K562 (cell line): ENCODE data around the gene ESPN. TPM values are rescaled to one million over a fixed set of nuclear protein-coding genes. Genes with fewer than 3 reads are reported as not detected.
A peak's percentile ranks its signal among the peaks of the same experiment; 100 is the strongest.

Experiments used
- ATAC-seq: fragments of 200-7000 bp; cut with Tn5 transposase; 3 replicates; pipeline ENCODE4 v1.9.1; 2020; ENCODE audit warnings: moderate library complexity
- BruUV-seq: library from RNA; stranded (reverse); fragments of 400-500 nt; replicated peaks from 2 replicates; lab custom pipeline; 2021; lab: Mats Ljungman, UMichigan
- CTCF ChIA-PET: fragments of 300-600 bp; formaldehyde crosslinking; extraction: SDS; loops from one replicate; lab custom pipeline; 2021; ENCODE audit warnings: low intra/inter-chr PET ratio; lab: Yijun Ruan, JAX
- POLR2A ChIA-PET: fragments of 300-600, 350-650 bp; sonication (Branson Sonifier 250); formaldehyde crosslinking; extraction: SDS; loops from one replicate; lab custom pipeline; 2021; ENCODE audit warnings: antibody characterized with exemption, inconsistent platforms; lab: Yijun Ruan, JAX
- DNase-seq, 4 experiments: peaks; one replicate each; pipeline versions ENCODE4 v3.0.0 to v3.0.0-alpha.2; 2011 to 2018; ENCODE audit warnings: low spot score in 3 of 4, mixed read lengths in 3 of 4; ENCODE audit errors: extremely low read depth in 1 of 4
- FAIRE-seq: peaks from 2 replicates; lab custom pipeline; 2011; peaks lifted over from hg19 to GRCh38; lab: Jason Lieb, UNC
- H2AFZ ChIP-seq: 2 replicates; pipeline ENCODE4 v1.6.0; 2011; ENCODE audit warnings: low read depth, low read length, control low read depth, inconsistent platforms
- H3K27ac ChIP-seq: fragments of 200-600 bp; 3 replicates; pipeline ENCODE4 v1.8.0; 2011; ENCODE audit warnings: low read depth, mild to moderate bottlenecking, control low read depth, inconsistent platforms, low read length, moderate library complexity, mixed read lengths; ENCODE audit errors: extremely low read depth
- H3K27me3 ChIP-seq, 2 experiments: fragments of 300-600 bp in 1 of 2; 2 replicates in 1 of 2; 3 replicates in 1 of 2; pipeline versions ENCODE4 v1.6.0 to v1.8.0; 2011; ENCODE audit warnings: inconsistent platforms in 2 of 2, low read length in 2 of 2, mild to moderate bottlenecking in 1 of 2, mixed read lengths in 1 of 2, moderate library complexity in 1 of 2; ENCODE audit not compliant: control insufficient read depth in 2 of 2, insufficient read depth in 2 of 2
- H3K36me3 ChIP-seq: fragments of 300-600 bp; 3 replicates; pipeline ENCODE4 v1.8.0; 2011; ENCODE audit warnings: mild to moderate bottlenecking, low read length, inconsistent platforms; ENCODE audit not compliant: control insufficient read depth, insufficient read depth
- H3K4me1 ChIP-seq, 2 experiments: fragments of 200-600 bp in 1 of 2; replicated peaks in 1 of 2; 2 replicates in 1 of 2; 3 replicates in 1 of 2; pipeline versions ENCODE4 v1.5.1 to v1.8.0; 2011; ENCODE audit warnings: inconsistent platforms in 2 of 2, low read length in 2 of 2, mild to moderate bottlenecking in 1 of 2, mixed read lengths in 1 of 2, moderate library complexity in 1 of 2; ENCODE audit not compliant: control insufficient read depth in 2 of 2, insufficient read depth in 2 of 2
- H3K4me2 ChIP-seq: 2 replicates; pipeline ENCODE4 v1.6.1; 2011; ENCODE audit warnings: low read length, control low read depth, inconsistent platforms, mixed read lengths; ENCODE audit not compliant: insufficient read depth
- H3K4me3 ChIP-seq: fragments of 200-600 bp; sonication (generic), shearing (Covaris generic); 2 replicates; pipeline ENCODE4 v1.5.1; 2016; ENCODE audit warnings: control low read depth, inconsistent platforms
- H3K79me2 ChIP-seq: fragments of 200-600 bp; 3 replicates; pipeline ENCODE4 v1.8.0; 2011; ENCODE audit warnings: low read length, inconsistent platforms; ENCODE audit not compliant: control insufficient read depth, insufficient read depth
- H3K9ac ChIP-seq, 2 experiments: 2 replicates each; pipeline versions ENCODE4 v1.6.0 to v1.6.1; 2011; ENCODE audit warnings: low read depth in 2 of 2, low read length in 2 of 2, control low read depth in 1 of 2, inconsistent platforms in 1 of 2, mild to moderate bottlenecking in 1 of 2, mixed read lengths in 1 of 2; ENCODE audit not compliant: insufficient read depth in 1 of 2
- H3K9me1 ChIP-seq: one replicate; pipeline ENCODE4 v1.6.0; 2011; ENCODE audit warnings: inconsistent platforms, mild to moderate bottlenecking, low read length, moderate library complexity; ENCODE audit not compliant: control insufficient read depth, insufficient read depth
- H3K9me3 ChIP-seq: replicated peaks from 2 replicates; pipeline ENCODE4 v1.5.1; 2011; ENCODE audit warnings: low read depth, low read length, inconsistent platforms; ENCODE audit not compliant: control insufficient read depth, insufficient read depth
- H4K20me1 ChIP-seq: replicated peaks from 2 replicates; pipeline ENCODE4 v1.6.1; 2011; ENCODE audit warnings: low read length, inconsistent platforms, mixed read lengths; ENCODE audit not compliant: control insufficient read depth, insufficient read depth
- CTCF ChIP-seq, 3 experiments: IDR thresholded peaks in 2 of 3; conservative IDR thresholded peaks in 1 of 3; 2 replicates each; pipeline ENCODE4 v1.5.1; 2011 to 2012; ENCODE audit warnings: low read length in 3 of 3, mild to moderate bottlenecking in 3 of 3, control low read depth in 2 of 3, improper control_type of control experiment in 1 of 3, inconsistent platforms in 1 of 3, low read depth in 1 of 3, mixed read lengths in 1 of 3, moderate library complexity in 1 of 3; ENCODE audit not compliant: insufficient read depth in 2 of 3
- ELF1 ChIP-seq: fragments of 200-800 bp; sonication (Bioruptor generic); IDR thresholded peaks from 2 replicates; pipeline ENCODE4 v1.6.1; 2016; ENCODE audit warnings: missing genetic modification characterization, missing compliant biosample characterization
- EZH2 ChIP-seq: IDR thresholded peaks from 2 replicates; pipeline ENCODE4 v1.6.1; 2012; ENCODE audit warnings: low read depth, mild to moderate bottlenecking, inconsistent platforms, low read length, borderline replicate concordance
- FIP1L1 ChIP-seq: fragments of 200-400 bp; formaldehyde crosslinking; IDR thresholded peaks from 2 replicates; pipeline ENCODE4 v1.6.1; 2018; ENCODE audit warnings: mild to moderate bottlenecking, low read depth, low read length; ENCODE audit not compliant: poor library complexity, severe bottlenecking
- FOSL1 ChIP-seq: fragments of 200-800 bp; sonication (Bioruptor generic); conservative IDR thresholded peaks from 2 replicates; pipeline ENCODE4 v1.6.1; 2016; ENCODE audit warnings: missing genetic modification characterization, missing compliant biosample characterization
- KLF1 ChIP-seq: fragments of 450-650 bp; IDR thresholded peaks from 2 replicates; pipeline ENCODE4 v1.6.1; 2016; ENCODE audit warnings: missing genetic modification characterization, missing compliant biosample characterization
- MXI1 ChIP-seq: IDR thresholded peaks from 2 replicates; pipeline ENCODE4 v1.6.1; 2011; ENCODE audit warnings: low read depth, mild to moderate bottlenecking, improper control_type of control experiment, low read length
- PHF8 ChIP-seq: fragments of 200-600 bp; sonication (generic); IDR thresholded peaks from 2 replicates; pipeline ENCODE4 v1.6.1; 2012; ENCODE audit warnings: mixed run types, mild to moderate bottlenecking, inconsistent platforms, low read length, moderate library complexity, borderline replicate concordance
- STAT5A ChIP-seq: IDR thresholded peaks from 2 replicates; pipeline ENCODE4 v1.6.1; 2012; ENCODE audit warnings: low read length, inconsistent platforms, borderline replicate concordance
- THAP7 ChIP-seq: fragments of 250-450 bp; sonication (Bioruptor Pico); IDR thresholded peaks from 2 replicates; pipeline ENCODE4 v1.5.0; 2021
- ZNF740 ChIP-seq, 3 experiments: fragments of 200-800 bp in 1 of 3; sonication (Bioruptor generic) in 1 of 3; sonication (generic) in 1 of 3; formaldehyde crosslinking in 1 of 3; IDR thresholded peaks; 2 replicates each; pipeline versions ENCODE4 v1.6.1 to v1.8.0; 2016 to 2022; ENCODE audit warnings: mild to moderate bottlenecking in 2 of 3, missing compliant biosample characterization in 2 of 3, missing genetic modification characterization in 2 of 3, missing genetic modification reagents in 1 of 3
- WGBS: fragments of 100-300 bp; shearing (Covaris generic); methylation state at CpG from one replicate; pipeline ENCODE4 v1.1.6; 2016; ENCODE audit warnings: low coverage, mixed read lengths; ENCODE audit not compliant: insufficient coverage; ENCODE audit errors: missing lambda C conversion rate; 5-methylcytosine and 5-hydroxymethylcytosine counted together
- in situ Hi-C: fragments of 300-500 bp; cut with MboI; formaldehyde crosslinking; loops from 4 replicates; pipeline ENCODE4 v1.15.0; 2018; ENCODE audit warnings: inconsistent platforms, mixed read lengths
- intact Hi-C: fragments of 100-400 bp; cut with micrococcal nuclease; formaldehyde crosslinking; loops from 2 replicates; pipeline ENCODE4 v1.14.2; 2022
- polyA plus RNA-seq, 8 experiments: library from polyadenylated mRNA; depleted of rRNA in 4 of 8; stranded (reverse) in 5 of 8; unstranded in 3 of 8; fragments of >200 nt; fragmentation: Nextera tagmentation in 2 of 8; fragmentation: Illumina TruSeq in 1 of 8; extraction: Ambion mirVana in 2 of 8; extraction: Trizol in 1 of 8; gene quantifications; 2 replicates each; pipeline versions ENCODE4 v1.2.1 to v1.2.3, GENCODE V29; 2011 to 2014; ENCODE audit warnings: inconsistent platforms in 1 of 8, missing spikeins in 1 of 8
- total RNA-seq, 7 experiments: library from RNA; depleted of rRNA in 6 of 7; stranded (reverse); fragments of >200 nt in 6 of 7; fragmentation: Illumina TruSeq in 2 of 7; extraction: Trizol in 2 of 7; gene quantifications; 2 replicates each; pipeline versions ENCODE4 v1.2.1 to v1.2.3, GENCODE V29; 2011 to 2021; ENCODE audit warnings: low replicate concordance in 1 of 7

ESPN gene
- total and polyA plus RNA-seq, 9 of the 15 experiments (the other 6 are each of a cell fraction or from before 2014, with no cell fraction given) = 0.07 to 1.2 (median 0.45) TPM; not detected in 3

GRCh38 chr1:6447818-6448748, 23.5 kb downstream of the ESPN start:
- Histone ChIP-seq H3K4me3 (no peak overlapping the region), H3K4me2 (no peak overlapping the region), H3K27me3 (peaks cover 63 to 87% of the 10 kb centered on the region in 2 experiments), H2AFZ (no peak overlapping the region), H3K9me3 (no peaks in the 10 kb centered on the region), H3K27ac (no peak overlapping the region), H4K20me1 (peaks cover 31% of the 10 kb centered on the region), H3K36me3 (no peaks in the 10 kb centered on the region; the same call in 2 of the 3 replicates), H3K9me1 (peaks cover 5% of the 10 kb centered on the region), H3K4me1 (peaks cover 0 to 58% of the 10 kb centered on the region in 2 experiments; a peak in 2 of 5 replicates), H3K9ac (peak overlapping the region in 1 of 2 experiments; percentile 45; a peak in 2 of 4 replicates), H3K79me2 (no peaks in the 10 kb centered on the region)
- ATAC-seq (0 out of 3 replicates have a peak, but pooled peaks have one; percentile 2), DNase-seq (peak in 1 of 4 experiments; percentile 62), FAIRE-seq (no peak)
- intact Hi-C loops (no loop called here), in situ Hi-C loops (no loop called here)
- CTCF ChIA-PET = no interaction called here
- no TSS peak for BruUV-seq
- 11% methylated on average over 63 of the region's 68 CpGs for WGBS
- POLR2A ChIA-PET = no interaction called here
- TF ChIP-seq KLF1 (tag) (no peak), ELF1 (tag) (no peak), MXI1 (no peak), ZNF740 (CRISPR knock-in tag; IDR thresholded peaks at IDR 0.05) (peak; percentile 60; the same call in 1 of the 2 replicates), ZNF740 (tag; IDR thresholded peaks at IDR 0.05) (no peak), THAP7 (CRISPR knock-in tag) (no peak), PHF8 (peak; percentile 14; the same call in 1 of the 2 replicates), EZH2 (peak; percentile 78; the same call in 1 of the 2 replicates), CTCF (IDR thresholded peaks at IDR 0.05 in 2 of 3, conservative IDR thresholded peaks at IDR 0.05 in 1 of 3; ENCODE audit: insufficient read depth in 2 of 3, low read depth in 1 of 3, low read length in 3 of 3) (peak in 2 of 3 experiments; percentile 9 to 13; a peak in 2 of 6 replicates), STAT5A (no peak), FOSL1 (tag) (no peak), FIP1L1 (peak; percentile 20)
